A549 (cell line): ENCODE measurements around the gene CSNK1E. TPM values are rescaled to one million over a fixed set of nuclear protein-coding genes. Genes with fewer than 3 reads are reported as not detected.

Experiments used
- ATAC-seq, 2 experiments: fragments of 200-7000 bp in 1 of 2; fragments of >200 bp in 1 of 2; cut with Nextera tagmentation in 1 of 2; cut with Tn5 transposase in 1 of 2; 3 replicates each; pipeline versions ENCODE4 v1.8.0 to v1.9.1; 2018 to 2020; ENCODE audit warnings: mild to moderate bottlenecking in 1 of 2, moderate library complexity in 1 of 2
- CTCF ChIA-PET: fragments of 300-600 bp; sonication (Branson Sonifier 250); formaldehyde crosslinking; extraction: SDS; loops from one replicate; lab custom pipeline; 2021; ENCODE audit warnings: antibody characterized with exemption, inconsistent platforms; lab: Yijun Ruan, JAX
- POLR2A ChIA-PET: fragments of 350-600 bp; formaldehyde crosslinking; extraction: SDS; loops from one replicate; lab custom pipeline; 2021; ENCODE audit warnings: antibody characterized with exemption, inconsistent platforms; lab: Yijun Ruan, JAX
- DNase-seq, 2 experiments: peaks; one replicate each; pipeline versions ENCODE4 v3.0.0 to v3.0.0-alpha.2; 2011 to 2016; ENCODE audit warnings: low read depth in 1 of 2, low spot score in 1 of 2
- FAIRE-seq: peaks from 2 replicates; lab custom pipeline; 2011; peaks lifted over from hg19 to GRCh38; lab: Jason Lieb, UNC
- H3K27ac ChIP-seq, 2 experiments: fragments of >200 bp; sonication (Bioruptor Twin); formaldehyde crosslinking; 3 replicates each; pipeline ENCODE4 v1.5.1; 2016 to 2017
- H3K4me1 ChIP-seq: fragments of >200 bp; sonication (Bioruptor Twin); formaldehyde crosslinking; 3 replicates; pipeline ENCODE4 v1.6.1; 2016
- H3K4me2 ChIP-seq: fragments of >200 bp; sonication (Bioruptor Twin); formaldehyde crosslinking; 3 replicates; pipeline ENCODE4 v1.6.1; 2016
- H3K4me3 ChIP-seq: fragments of >200 bp; sonication (Bioruptor Twin); formaldehyde crosslinking; 3 replicates; pipeline ENCODE4 v1.5.1; 2016
- H3K9me3 ChIP-seq: fragments of >200 bp; sonication (Bioruptor Twin); formaldehyde crosslinking; 3 replicates; pipeline ENCODE4 v1.6.1; 2016
- BHLHE40 ChIP-seq: IDR thresholded peaks from 2 replicates; pipeline ENCODE4 v1.6.1; 2012; ENCODE audit warnings: low read depth, low read length, inconsistent platforms
- CBX2 ChIP-seq: fragments of 200-600 bp; sonication (generic); IDR thresholded peaks from 2 replicates; pipeline ENCODE4 v1.6.1; 2016; ENCODE audit warnings: low read depth, mild to moderate bottlenecking, borderline replicate concordance
- CHD4 ChIP-seq: fragments of 200-600 bp; sonication (generic); IDR thresholded peaks from 2 replicates; pipeline ENCODE4 v1.6.1; 2016; ENCODE audit warnings: antibody characterized with exemption, mild to moderate bottlenecking, borderline replicate concordance
- EHF ChIP-seq: fragments of 250-450 bp; sonication (Bioruptor Pico); IDR thresholded peaks from 2 replicates; pipeline ENCODE4 v1.5.0; 2020; ENCODE audit warnings: mild to moderate bottlenecking
- ELK1 ChIP-seq: fragments of 150-350 bp; IDR thresholded peaks from 2 replicates; pipeline ENCODE4 v1.6.1; 2014; ENCODE audit warnings: low read depth, mild to moderate bottlenecking, low read length
- EP300 ChIP-seq, 2 experiments: fragments of >200 bp; sonication (Bioruptor Twin); formaldehyde crosslinking; IDR thresholded peaks; 2 replicates in 1 of 2; 3 replicates in 1 of 2; pipeline ENCODE4 v1.6.1; 2016 to 2017
- FOSB ChIP-seq: fragments of 250-450 bp; sonication (Bioruptor Pico); IDR thresholded peaks from 2 replicates; pipeline ENCODE4 v1.5.0; 2020; ENCODE audit warnings: mild to moderate bottlenecking, moderate library complexity
- HDAC2 ChIP-seq: fragments of 200-600 bp; sonication (generic); IDR thresholded peaks from 2 replicates; pipeline ENCODE4 v1.6.1; 2016
- HEYL ChIP-seq: fragments of 250-450 bp; sonication (Bioruptor Pico); IDR thresholded peaks from 2 replicates; pipeline ENCODE4 v1.8.0; 2021; ENCODE audit warnings: mild to moderate bottlenecking, moderate library complexity
- HOXA7 ChIP-seq: fragments of 250-450 bp; sonication (Bioruptor Pico); IDR thresholded peaks from 2 replicates; pipeline ENCODE4 v1.5.0; 2020; ENCODE audit warnings: mild to moderate bottlenecking, moderate library complexity
- HOXB5 ChIP-seq: fragments of 250-450 bp; sonication (Bioruptor Pico); IDR thresholded peaks from 2 replicates; pipeline ENCODE4 v1.5.0; 2020; ENCODE audit warnings: mild to moderate bottlenecking, moderate library complexity
- MAFK ChIP-seq: fragments of 450-650 bp; IDR thresholded peaks from 2 replicates; pipeline ENCODE4 v1.6.1; 2014; ENCODE audit not compliant: partially characterized antibody
- MAZ ChIP-seq: fragments of 150-350 bp; IDR thresholded peaks from 2 replicates; pipeline ENCODE4 v1.6.1; 2014; ENCODE audit warnings: antibody characterized with exemption, low read depth, low read length, borderline replicate concordance
- NR3C1 ChIP-seq: fragments of >200 bp; sonication (Bioruptor Twin); formaldehyde crosslinking; IDR thresholded peaks from 3 replicates; pipeline ENCODE4 v1.6.1; 2017
- PHF8 ChIP-seq: fragments of 200-600 bp; sonication (generic); IDR thresholded peaks from 2 replicates; pipeline ENCODE4 v1.6.1; 2016; ENCODE audit warnings: low read depth, mild to moderate bottlenecking, antibody characterized with exemption, moderate library complexity, borderline replicate concordance
- POLR2A ChIP-seq: IDR thresholded peaks from 2 replicates; pipeline ENCODE4 v1.6.1; 2012; ENCODE audit warnings: mild to moderate bottlenecking, low read length
- RNF2 ChIP-seq: fragments of 200-600 bp; sonication (generic); IDR thresholded peaks from 2 replicates; pipeline ENCODE4 v1.6.1; 2016; ENCODE audit warnings: low read depth, mild to moderate bottlenecking, antibody characterized with exemption, moderate library complexity, borderline replicate concordance
- ZNF302 ChIP-seq: fragments of 250-450 bp; sonication (Bioruptor Pico); IDR thresholded peaks from 2 replicates; pipeline ENCODE4 v1.9.0; 2021; ENCODE audit warnings: inconsistent platforms, mild to moderate bottlenecking, moderate library complexity
- WGBS: methylation state at CpG from one replicate; pipeline ENCODE4 v1.1.6; 2017; ENCODE audit errors: missing lambda C conversion rate; 5-methylcytosine and 5-hydroxymethylcytosine counted together
- polyA plus RNA-seq, 4 experiments: library from polyadenylated mRNA; depleted of rRNA in 3 of 4; stranded (reverse); fragments of >200 nt; fragmentation: RNase III in 1 of 4; extraction: RNeasy Plus Mini Kit Qiagen cat#74134 plus additional on column Dnase treatment in 1 of 4; gene quantifications; 2 replicates in 3 of 4; 3 replicates in 1 of 4; pipeline ENCODE4 v1.2.3, GENCODE V29; 2011 to 2017

Gene CSNK1E
- polyA plus RNA-seq, 2 of the 4 experiments (the other 2 are of a cell fraction), result 59.3 to 60.9 TPM

- H3K4me3 ChIP-seq, result no peak overlapping the region
- FAIRE-seq (no peak), ATAC-seq (no peak), DNase-seq (no peak)
- 73% methylated on average over 14 of the region's 14 CpGs for WGBS
- 0 out of 3 replicates have a peak, but pooled peaks cover 6% of the 10 kb centered on the region for H3K4me1 ChIP-seq
- ChIA-PET CTCF (interaction anchor here (0.7 kb wide), 1 partner anchor 13 kb away, joined by 4 read pairs; no protein-coding TSS in a partner anchor), POLR2A (no interaction called here)
- TF ChIP-seq ELK1, result no peak
- TF ChIP-seq ZNF302, result no peak
- H3K4me2 ChIP-seq, result no peak overlapping the region
- no peaks in the 10 kb centered on the region for H3K9me3 ChIP-seq
- no peak overlapping the region for H3K27ac ChIP-seq
Observed at GRCh38 chr22:38257181-38257580, 60.1 kb downstream of the CSNK1E start.

DNA sequence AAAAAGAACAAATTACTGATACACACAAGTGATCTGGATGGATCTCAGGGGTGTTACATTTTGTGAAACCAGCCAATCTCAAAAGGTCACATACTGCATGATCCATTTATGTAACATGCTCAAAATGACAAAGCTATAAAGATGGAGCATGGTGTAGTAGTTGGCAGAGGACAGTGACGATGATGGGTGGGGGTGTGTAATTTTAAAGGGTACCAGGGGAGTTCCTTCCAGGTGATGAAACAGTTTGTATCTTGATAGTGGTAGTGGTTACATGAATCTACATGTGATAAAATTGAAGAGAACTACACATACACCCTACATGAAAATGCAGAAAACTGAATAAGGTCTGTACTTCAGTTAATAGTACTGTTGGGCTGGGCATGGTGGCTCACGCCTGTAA, 61.5 kb downstream of the CSNK1E start:
- H3K4me2 ChIP-seq, result no peak overlapping the region
- no peak for ATAC-seq
- H3K4me1 ChIP-seq, result 0 out of 3 replicates have a peak, but pooled peaks cover 6% of the 10 kb centered on the region
- CTCF ChIA-PET, result interaction anchor here (1.9 kb wide), 1 partner anchor 141 kb away, joined by 4 read pairs; no protein-coding TSS in a partner anchor
- no peaks in the 10 kb centered on the region for H3K9me3 ChIP-seq
- no peak for DNase-seq
- whole genome bisulfite sequencing, result 94% methylated on average over 2 of the region's 2 CpGs
- FAIRE-seq, result no peak
- no peak for TF ChIP-seq PHF8
- TF ChIP-seq FOSB (CRISPR knock-in tag), result no peak
- no peak for TF ChIP-seq HDAC2
- TF ChIP-seq POLR2A, result no peak
- no peak for TF ChIP-seq HOXA7 (CRISPR knock-in tag)
- TF ChIP-seq MAFK, result no peak
- no peak for TF ChIP-seq EHF (CRISPR knock-in tag)
- no peak for TF ChIP-seq EP300 (IDR thresholded peaks at IDR 0.05)
- no peak overlapping the region for H3K27ac ChIP-seq
- POLR2A ChIA-PET, result interaction anchor here (0.6 kb wide), 1 partner anchor 646 kb away, joined by 5 read pairs; no protein-coding TSS in a partner anchor
- no peak overlapping the region for H3K4me3 ChIP-seq

DNA sequence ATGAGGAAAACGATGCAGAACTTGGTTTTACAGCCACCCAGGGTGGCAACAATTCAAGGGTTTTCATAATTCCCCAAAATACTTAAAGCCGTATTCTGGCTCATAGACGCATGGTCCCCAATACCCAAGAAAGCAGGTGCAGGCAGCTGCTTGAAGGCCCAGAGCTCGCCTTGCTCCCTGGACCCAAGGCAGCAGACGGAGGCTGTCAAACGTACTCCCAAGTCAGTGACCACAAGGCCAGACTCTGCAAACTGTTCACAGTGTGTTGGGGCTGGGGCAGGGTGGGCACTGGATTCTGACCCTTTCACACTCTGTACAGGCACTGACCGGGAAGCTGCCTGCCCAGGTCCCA, 65.9 kb downstream of the CSNK1E start:
- no peak overlapping the region for H3K27ac ChIP-seq
- no peak overlapping the region for H3K4me2 ChIP-seq
- FAIRE-seq, result no peak
- no peak for TF ChIP-seq CBX2
- no peak for TF ChIP-seq NR3C1
- TF ChIP-seq MAZ, result no peak
- H3K4me1 ChIP-seq, result no peaks in the 10 kb centered on the region
- POLR2A ChIA-PET, result no interaction called here
- H3K9me3 ChIP-seq, result no peaks in the 10 kb centered on the region
- CTCF ChIA-PET, result interaction anchor here (1.8 kb wide), 1 partner anchor 137 kb away, joined by 5 read pairs; no protein-coding TSS in a partner anchor
- no peak for ATAC-seq
- H3K4me3 ChIP-seq, result no peak overlapping the region
- no peak for DNase-seq
- WGBS, result 89% methylated on average over 4 of the region's 7 CpGs

GRCh38 chr22:38250643-38251340, 66.4 kb downstream of the CSNK1E start:
- ATAC-seq, result no peak
- Histone ChIP-seq H3K4me3 (no peak overlapping the region), H3K4me1 (no peaks in the 10 kb centered on the region), H3K4me2 (no peak overlapping the region), H3K27ac (no peak overlapping the region), H3K9me3 (no peaks in the 10 kb centered on the region)
- CTCF ChIA-PET, result no interaction called here
- POLR2A ChIA-PET, result no interaction called here
- FAIRE-seq, result no peak
- no peak for DNase-seq
- TF ChIP-seq HEYL (no peak), BHLHE40 (no peak), HOXB5 (CRISPR knock-in tag) (no peak), RNF2 (no peak), CHD4 (no peak)
- 92% methylated on average over 13 of the region's 13 CpGs for WGBS
